ENCODE results near the gene KRTAP12-1.

Gene KRTAP12-1

GRCh38 chr21:44706026-44706705 is 24.2 kb upstream of the KRTAP12-1 start:
- peaks cover 25% of the 10 kb centered on the region for H4K20me1 ChIP-seq
- H3K9ac ChIP-seq: no peak overlapping the region
- TF ChIP-seq Cebpa-rat (IDR thresholded peaks at IDR 0.05): no peak
- H3K36me3 ChIP-seq: no peaks in the 10 kb centered on the region
- H3K27ac ChIP-seq: no peak overlapping the region
- peaks cover 32% of the 10 kb centered on the region for H3K9me3 ChIP-seq
- H3K4me1 ChIP-seq: peaks cover 12% of the 10 kb centered on the region
- H3K27me3 ChIP-seq: peaks cover 95% of the 10 kb centered on the region
- H3K4me2 ChIP-seq: no peak overlapping the region
- no peak overlapping the region for H3K4me3 ChIP-seq

- H3K4me3 ChIP-seq: no peak overlapping the region
- peaks cover 88% of the 10 kb centered on the region for H3K27me3 ChIP-seq
- H3K4me1 ChIP-seq: peaks cover 20% of the 10 kb centered on the region
- H3K9me3 ChIP-seq: peaks cover 32% of the 10 kb centered on the region
- no peak overlapping the region for H3K9ac ChIP-seq
- H3K36me3 ChIP-seq: no peaks in the 10 kb centered on the region
- TF ChIP-seq Cebpa-rat (IDR thresholded peaks at IDR 0.05): no peak
- H3K4me2 ChIP-seq: no peak overlapping the region
- no peak overlapping the region for H3K27ac ChIP-seq
- peaks cover 14% of the 10 kb centered on the region; the same call in 1 of the 2 replicates for H4K20me1 ChIP-seq
Observed at GRCh38 chr21:44704636-44705001, 22.7 kb upstream of the KRTAP12-1 start.

GRCh38 chr21:44703731-44704635 is 22.0 kb upstream of the KRTAP12-1 start:
- no peak for TF ChIP-seq Cebpa-rat (IDR thresholded peaks at IDR 0.05)
- Histone ChIP-seq H3K4me2 (no peak overlapping the region), H4K20me1 (peaks cover 8% of the 10 kb centered on the region; the same call in 1 of the 2 replicates), H3K27me3 (peaks cover 88% of the 10 kb centered on the region), H3K9me3 (peaks cover 32% of the 10 kb centered on the region), H3K27ac (no peak overlapping the region), H3K4me1 (peaks cover 14% of the 10 kb centered on the region), H3K36me3 (no peaks in the 10 kb centered on the region), H3K9ac (no peak overlapping the region), H3K4me3 (no peak overlapping the region)

GRCh38 chr21:44702973-44703730 is 21.2 kb upstream of the KRTAP12-1 start:
- H3K4me3 ChIP-seq: no peak overlapping the region
- H3K4me1 ChIP-seq: peaks cover 14% of the 10 kb centered on the region
- peaks cover 32% of the 10 kb centered on the region for H3K9me3 ChIP-seq
- no peak overlapping the region for H3K27ac ChIP-seq
- H3K9ac ChIP-seq: no peak overlapping the region
- H3K27me3 ChIP-seq: peaks cover 88% of the 10 kb centered on the region
- no peaks in the 10 kb centered on the region for H3K36me3 ChIP-seq
- H4K20me1 ChIP-seq: peaks cover under 1% of the 10 kb centered on the region; the same call in 1 of the 2 replicates
- no peak overlapping the region for H3K4me2 ChIP-seq
- no peak for TF ChIP-seq Cebpa-rat (IDR thresholded peaks at IDR 0.05)

GRCh38 chr21:44702111-44702972 is 20.4 kb upstream of the KRTAP12-1 start:
- H4K20me1 ChIP-seq: no peaks in the 10 kb centered on the region
- no peak overlapping the region for H3K9ac ChIP-seq
- peaks cover 14% of the 10 kb centered on the region for H3K4me1 ChIP-seq
- H3K27ac ChIP-seq: no peak overlapping the region
- no peak overlapping the region for H3K4me2 ChIP-seq
- H3K4me3 ChIP-seq: no peak overlapping the region
- peaks cover 88% of the 10 kb centered on the region for H3K27me3 ChIP-seq
- no peak for TF ChIP-seq Cebpa-rat (IDR thresholded peaks at IDR 0.05)
- peaks cover 28% of the 10 kb centered on the region for H3K9me3 ChIP-seq
- H3K36me3 ChIP-seq: no peaks in the 10 kb centered on the region

GRCh38 chr21:44701541-44701940 is 19.6 kb upstream of the KRTAP12-1 start:
- H3K27ac ChIP-seq: no peak overlapping the region
- H3K9me3 ChIP-seq: peaks cover 22% of the 10 kb centered on the region
- TF ChIP-seq Cebpa-rat (IDR thresholded peaks at IDR 0.05): no peak
- H4K20me1 ChIP-seq: no peaks in the 10 kb centered on the region
- no peaks in the 10 kb centered on the region for H3K36me3 ChIP-seq
- H3K4me2 ChIP-seq: no peak overlapping the region
- H3K9ac ChIP-seq: no peak overlapping the region
- peaks cover 14% of the 10 kb centered on the region for H3K4me1 ChIP-seq
- peaks cover 80% of the 10 kb centered on the region for H3K27me3 ChIP-seq
- no peak overlapping the region for H3K4me3 ChIP-seq

- TF ChIP-seq Cebpa-rat (IDR thresholded peaks at IDR 0.05): no peak
- Histone ChIP-seq H3K27me3 (peaks cover 75% of the 10 kb centered on the region), H3K4me3 (no peak overlapping the region), H4K20me1 (no peaks in the 10 kb centered on the region), H3K4me2 (peak overlapping the region; percentile 57), H3K9me3 (peaks cover 17% of the 10 kb centered on the region), H3K36me3 (no peaks in the 10 kb centered on the region), H3K4me1 (peaks cover 14% of the 10 kb centered on the region), H3K9ac (no peak overlapping the region), H3K27ac (no peak overlapping the region)
Observed at GRCh38 chr21:44701023-44701400, 19.0 kb upstream of the KRTAP12-1 start.

GRCh38 chr21:44700101-44701022 is 18.4 kb upstream of the KRTAP12-1 start:
- no peaks in the 10 kb centered on the region for H4K20me1 ChIP-seq
- no peak overlapping the region for H3K27ac ChIP-seq
- no peak overlapping the region for H3K4me3 ChIP-seq
- H3K4me1 ChIP-seq: peaks cover 14% of the 10 kb centered on the region
- no peaks in the 10 kb centered on the region for H3K36me3 ChIP-seq
- TF ChIP-seq Cebpa-rat (IDR thresholded peaks at IDR 0.05): no peak
- H3K9ac ChIP-seq: no peak overlapping the region
- H3K4me2 ChIP-seq: peak overlapping the region; percentile 57
- peaks cover 11% of the 10 kb centered on the region for H3K9me3 ChIP-seq
- peaks cover 69% of the 10 kb centered on the region for H3K27me3 ChIP-seq

Data from BLaER1 (cell line).